HG03196 (cell line): ENCODE results near the gene VTA1.

Experiments
- ATAC-seq: cut with Tn5 transposase; IDR thresholded peaks from one replicate; pipeline ENCODE4 v1.9.1; 2021; ENCODE audit not compliant: unreplicated experiment

Gene VTA1

GRCh38 chr6:142260748-142261147 lies 113.7 kb downstream of the VTA1 start:
- ATAC-seq = no peak

- no peak for ATAC-seq
Measured at GRCh38 chr6:142262231-142262630, 115.2 kb downstream of the VTA1 start.

GRCh38 chr6:142265476-142265875 lies 118.4 kb downstream of the VTA1 start:
- ATAC-seq = no peak

- no peak for ATAC-seq
Measured at GRCh38 chr6:142266060-142266459, 119.0 kb downstream of the VTA1 start.

GRCh38 chr6:142271476-142271875 lies 124.4 kb downstream of the VTA1 start:
- ATAC-seq = no peak
